ENCODE data around the gene MAP1B.

- TF ChIP-seq ELK1 (IDR thresholded peaks at IDR 0.05; ENCODE audit: borderline replicate concordance, low read depth, low read length) (no peak), CTCF (conservative IDR thresholded peaks at IDR 0.05; ENCODE audit: low read depth, low read length) (no peak)
Observed at GRCh38 chr5:72107901-72108201, 576 bp downstream of the MAP1B start.
